Measurements from ENCODE around the gene LYVE1. TPM values are rescaled to one million over a fixed set of nuclear protein-coding genes. Genes with fewer than 3 reads are reported as not detected.

LYVE1 gene
- total RNA-seq, 1 donor from 2014 or later = not detected

GRCh38 chr11:10538924-10539323 lies 29.5 kb downstream of the LYVE1 start:
- FAIRE-seq (no peak), DNase-seq (ENCODE audit: low read depth) (no peak)
- Histone ChIP-seq H3K27me3 (ENCODE audit: control insufficient read depth, insufficient read depth, low read length) (no peaks in the 10 kb centered on the region), H3K4me3 (ENCODE audit: low read depth, low read length) (no peak overlapping the region), H3K36me3 (ENCODE audit: control insufficient read depth, insufficient read depth, low read length) (peaks cover under 1% of the 10 kb centered on the region)
- TF ChIP-seq CTCF (IDR thresholded peaks at IDR 0.05; ENCODE audit: insufficient read depth, low read length, severe bottlenecking) = no peak

- Histone ChIP-seq H3K4me3 (ENCODE audit: low read depth, low read length) (no peak overlapping the region), H3K36me3 (ENCODE audit: control insufficient read depth, insufficient read depth, low read length) (peaks cover 4% of the 10 kb centered on the region), H3K27me3 (ENCODE audit: control insufficient read depth, insufficient read depth, low read length) (no peaks in the 10 kb centered on the region)
- DNase-seq (ENCODE audit: low read depth) (no peak), FAIRE-seq (no peak)
- no peak for TF ChIP-seq CTCF (IDR thresholded peaks at IDR 0.05; ENCODE audit: insufficient read depth, low read length, severe bottlenecking)
Observed at GRCh38 chr11:10537600-10537999, 30.9 kb downstream of the LYVE1 start.

- FAIRE-seq = no peak
- no peak for TF ChIP-seq CTCF (IDR thresholded peaks at IDR 0.05; ENCODE audit: insufficient read depth, low read length, severe bottlenecking)
- Histone ChIP-seq H3K4me3 (ENCODE audit: low read depth, low read length) (no peak overlapping the region), H3K27me3 (ENCODE audit: control insufficient read depth, insufficient read depth, low read length) (no peaks in the 10 kb centered on the region), H3K36me3 (ENCODE audit: control insufficient read depth, insufficient read depth, low read length) (peaks cover 5% of the 10 kb centered on the region)
- no peak for DNase-seq (ENCODE audit: low read depth)
Observed at GRCh38 chr11:10534316-10534715, 34.1 kb downstream of the LYVE1 start.

- no peak for TF ChIP-seq CTCF (IDR thresholded peaks at IDR 0.05; ENCODE audit: insufficient read depth, low read length, severe bottlenecking)
- DNase-seq (ENCODE audit: low read depth) = no peak
- no peak for FAIRE-seq
- Histone ChIP-seq H3K36me3 (ENCODE audit: control insufficient read depth, insufficient read depth, low read length) (peaks cover 5% of the 10 kb centered on the region), H3K4me3 (ENCODE audit: low read depth, low read length) (no peak overlapping the region), H3K27me3 (ENCODE audit: control insufficient read depth, insufficient read depth, low read length) (no peaks in the 10 kb centered on the region)
Observed at GRCh38 chr11:10533323-10533722, 35.1 kb downstream of the LYVE1 start.

GRCh38 chr11:10532526-10532925 lies 35.9 kb downstream of the LYVE1 start:
- no peak for FAIRE-seq
- no peak for DNase-seq (ENCODE audit: low read depth)
- TF ChIP-seq CTCF (IDR thresholded peaks at IDR 0.05; ENCODE audit: insufficient read depth, low read length, severe bottlenecking) = no peak
- H3K36me3 ChIP-seq (ENCODE audit: control insufficient read depth, insufficient read depth, low read length) = peaks cover 5% of the 10 kb centered on the region
- H3K27me3 ChIP-seq (ENCODE audit: control insufficient read depth, insufficient read depth, low read length) = no peaks in the 10 kb centered on the region
- H3K4me3 ChIP-seq (ENCODE audit: low read depth, low read length) = no peak overlapping the region

GRCh38 chr11:10529279-10529678 lies 39.2 kb downstream of the LYVE1 start:
- Histone ChIP-seq H3K36me3 (ENCODE audit: control insufficient read depth, insufficient read depth, low read length) (peaks cover 5% of the 10 kb centered on the region), H3K27me3 (ENCODE audit: control insufficient read depth, insufficient read depth, low read length) (no peaks in the 10 kb centered on the region), H3K4me3 (ENCODE audit: low read depth, low read length) (no peak overlapping the region)
- no peak for TF ChIP-seq CTCF (IDR thresholded peaks at IDR 0.05; ENCODE audit: insufficient read depth, low read length, severe bottlenecking)
- FAIRE-seq = no peak
- no peak for DNase-seq (ENCODE audit: low read depth)
